HG03060 (cell line): ENCODE results near the gene ACCS.

ENCODE experiments used
- ATAC-seq: cut with Tn5 transposase; IDR thresholded peaks from one replicate; pipeline ENCODE4 v1.9.1; 2021; ENCODE audit warnings: low read depth, moderate number of reproducible peaks; ENCODE audit not compliant: unreplicated experiment

Gene ACCS

GRCh38 chr11:44036811-44037657, 29.0 kb upstream of the ACCS start:
- ATAC-seq, result no peak

GRCh38 chr11:44037658-44037998, 28.4 kb upstream of the ACCS start:
- ATAC-seq, result no peak

- ATAC-seq, result no peak
Observed at GRCh38 chr11:44043157-44043556, 22.9 kb upstream of the ACCS start.

GRCh38 chr11:44046182-44046581, 19.9 kb upstream of the ACCS start:
- ATAC-seq, result no peak

- ATAC-seq, result no peak
Observed at GRCh38 chr11:44047298-44047697, 18.8 kb upstream of the ACCS start.

- no peak for ATAC-seq
Observed at GRCh38 chr11:44047931-44048431, 18.1 kb upstream of the ACCS start, which contains the start of gene ACCSL. TSS of gene ACCSL (plus strand) at chr11:44047981. CDS start at chr11:44048037, 56 bp downstream.

GRCh38 chr11:44049832-44050231, 16.2 kb upstream of the ACCS start:
- ATAC-seq, result no peak

- no peak for ATAC-seq
Observed at GRCh38 chr11:44051171-44051570, 14.9 kb upstream of the ACCS start.

GRCh38 chr11:44057340-44057739, 8.7 kb upstream of the ACCS start:
- no peak for ATAC-seq

- no peak for ATAC-seq
Observed at GRCh38 chr11:44058275-44058674, 7.8 kb upstream of the ACCS start.

GRCh38 chr11:44065161-44065661, 859 bp upstream of the ACCS start:
- ATAC-seq, result no peak

GRCh38 chr11:44066732-44067141, 667 bp downstream of the ACCS start:
- ATAC-seq, result no peak

GRCh38 chr11:44067266-44067665, 1.2 kb downstream of the ACCS start:
- no peak for ATAC-seq

GRCh38 chr11:44068180-44068579, 2.1 kb downstream of the ACCS start:
- ATAC-seq, result no peak

GRCh38 chr11:44071157-44071556, 5.1 kb downstream of the ACCS start:
- ATAC-seq, result no peak

- ATAC-seq, result no peak
Observed at GRCh38 chr11:44072757-44073658, 6.9 kb downstream of the ACCS start.

- ATAC-seq, result no peak
Observed at GRCh38 chr11:44078794-44079193, 12.7 kb downstream of the ACCS start.

- no peak for ATAC-seq
Observed at GRCh38 chr11:44079376-44079775, 13.3 kb downstream of the ACCS start.

GRCh38 chr11:44080951-44081350, 14.9 kb downstream of the ACCS start:
- ATAC-seq, result no peak

GRCh38 chr11:44082645-44083044, 16.6 kb downstream of the ACCS start:
- no peak for ATAC-seq

GRCh38 chr11:44083433-44083832, 17.4 kb downstream of the ACCS start:
- ATAC-seq, result no peak
